DOHH2 (cell line): ENCODE data around the gene PDE3B.

Experiments used
- EZH2phosphoT487 ChIP-seq: fragments of 200-600 bp; sonication (generic); IDR thresholded peaks from 2 replicates; pipeline ENCODE4 v1.6.1; 2017; ENCODE audit warnings: borderline replicate concordance, mild to moderate bottlenecking, antibody characterized with exemption, low read length, moderate library complexity, mixed read lengths
- TF ChIP-seq, protein P1 (sequence below): fragments of 200-600 bp; sonication (generic); IDR thresholded peaks from one replicate; pipeline ENCODE4 v1.5.1; 2014; ENCODE audit warnings: antibody characterized with exemption, mild to moderate bottlenecking, low read depth, low read length; ENCODE audit not compliant: poor library complexity, severe bottlenecking

DNA sequence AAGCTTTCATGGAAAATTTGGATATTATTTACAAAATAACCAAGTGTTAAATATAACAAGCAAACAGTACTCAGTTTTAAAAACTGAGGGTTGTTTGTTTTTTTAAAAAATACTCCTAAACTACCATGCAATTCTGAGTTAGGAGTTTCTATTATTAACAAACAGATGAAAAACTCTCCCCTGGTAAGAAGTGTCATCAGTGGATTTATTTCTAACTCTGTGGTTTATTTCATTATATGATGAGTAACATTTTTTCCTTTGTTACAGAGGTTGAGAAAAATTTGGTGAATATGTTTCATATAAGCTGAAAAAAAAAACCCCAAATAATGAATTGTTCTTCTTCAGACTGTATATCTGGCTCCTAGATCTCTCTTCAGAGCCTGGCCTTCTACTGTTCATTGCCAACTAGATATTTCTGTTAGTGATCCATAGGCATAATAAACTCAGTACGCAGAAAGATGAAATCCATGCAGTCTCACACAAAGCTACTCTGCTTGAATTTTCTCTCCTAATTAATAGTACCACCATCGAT is 29.4 kb upstream of the PDE3B start:
- TF ChIP-seq, protein P1, sequence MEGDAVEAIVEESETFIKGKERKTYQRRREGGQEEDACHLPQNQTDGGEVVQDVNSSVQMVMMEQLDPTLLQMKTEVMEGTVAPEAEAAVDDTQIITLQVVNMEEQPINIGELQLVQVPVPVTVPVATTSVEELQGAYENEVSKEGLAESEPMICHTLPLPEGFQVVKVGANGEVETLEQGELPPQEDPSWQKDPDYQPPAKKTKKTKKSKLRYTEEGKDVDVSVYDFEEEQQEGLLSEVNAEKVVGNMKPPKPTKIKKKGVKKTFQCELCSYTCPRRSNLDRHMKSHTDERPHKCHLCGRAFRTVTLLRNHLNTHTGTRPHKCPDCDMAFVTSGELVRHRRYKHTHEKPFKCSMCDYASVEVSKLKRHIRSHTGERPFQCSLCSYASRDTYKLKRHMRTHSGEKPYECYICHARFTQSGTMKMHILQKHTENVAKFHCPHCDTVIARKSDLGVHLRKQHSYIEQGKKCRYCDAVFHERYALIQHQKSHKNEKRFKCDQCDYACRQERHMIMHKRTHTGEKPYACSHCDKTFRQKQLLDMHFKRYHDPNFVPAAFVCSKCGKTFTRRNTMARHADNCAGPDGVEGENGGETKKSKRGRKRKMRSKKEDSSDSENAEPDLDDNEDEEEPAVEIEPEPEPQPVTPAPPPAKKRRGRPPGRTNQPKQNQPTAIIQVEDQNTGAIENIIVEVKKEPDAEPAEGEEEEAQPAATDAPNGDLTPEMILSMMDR, result no peak
- TF ChIP-seq EZH2phosphoT487, result no peak
